ENCODE measurements around the gene SIAH1.

- TF ChIP-seq CTCF (IDR thresholded peaks at IDR 0.05) (no peak), POLR2A (IDR thresholded peaks at IDR 0.05) (no peak), POLR2AphosphoS5 (IDR thresholded peaks at IDR 0.05) (no peak)
Measured at GRCh38 chr16:48330841-48331192, 54.4 kb downstream of the SIAH1 start.

Data from prostate gland (tissue), 2 donors.